Upper lobe of left lung (tissue), 6 donors: ENCODE results near the gene CPSF7. TPM values are rescaled to one million over a fixed set of nuclear protein-coding genes. Genes with fewer than 3 reads are reported as not detected.

Experiments used
- ATAC-seq, 2 donors: fragments of 200-7000 bp; cut with Tn5 transposase; one replicate each; pipeline ENCODE4 v1.9.1; 2022; ENCODE audit warnings: mild to moderate bottlenecking in 2 of 2, moderate library complexity in 2 of 2; ENCODE audit not compliant: low FRiP score in 2 of 2
- DNase-seq, 2 donors: peaks; one replicate each; pipeline ENCODE4 v3.0.0-alpha.2; 2019 to 2020
- H3K27ac ChIP-seq, 4 donors: fragments of 200-600 bp; sonication (generic); one replicate each; pipeline ENCODE4 v1.5.1; 2016 to 2019
- H3K27me3 ChIP-seq, 4 donors: fragments of 200-600 bp; sonication (generic); one replicate each; pipeline ENCODE4 v1.5.1; 2017 to 2019
- H3K36me3 ChIP-seq, 4 donors: fragments of 200-600 bp; sonication (generic); one replicate each; pipeline ENCODE4 v1.5.1; 2016 to 2019
- H3K4me1 ChIP-seq, 4 donors: fragments of 200-600 bp; sonication (generic); one replicate each; pipeline ENCODE4 v1.5.1; 2018 to 2019
- H3K4me3 ChIP-seq, 4 donors: fragments of 200-600 bp; sonication (generic); one replicate each; pipeline ENCODE4 v1.5.1; 2017 to 2019; ENCODE audit warnings: mild to moderate bottlenecking in 2 of 4, moderate library complexity in 1 of 4
- H3K9me3 ChIP-seq, 4 donors: fragments of 200-600 bp; sonication (generic); one replicate each; pipeline ENCODE4 v1.5.1; 2018 to 2019
- CTCF ChIP-seq, 6 experiments: fragments of 450-650 bp in 4 of 6; fragments of 200-600 bp in 2 of 6; sonication (generic) in 2 of 6; IDR thresholded peaks; one replicate each; pipeline ENCODE4 v1.5.1; 2016 to 2019; ENCODE audit warnings: antibody characterized with exemption in 6 of 6
- EP300 ChIP-seq, 4 donors: sonication (generic); formaldehyde crosslinking; IDR thresholded peaks; one replicate each; pipeline ENCODE4 v1.5.1; 2017; ENCODE audit warnings: antibody characterized with exemption in 4 of 4, control low read depth in 2 of 4
- POLR2A ChIP-seq, 4 donors: fragments of 450-650 bp; IDR thresholded peaks; one replicate each; pipeline ENCODE4 v1.5.1; 2016 to 2017; ENCODE audit warnings: antibody characterized with exemption in 4 of 4, mild to moderate bottlenecking in 2 of 4
- POLR2AphosphoS5 ChIP-seq, 2 donors: sonication (generic); formaldehyde crosslinking; IDR thresholded peaks; one replicate each; pipeline ENCODE4 v1.5.1; 2017; ENCODE audit warnings: antibody characterized with exemption in 2 of 2
- WGBS, 2 donors: methylation state at CpG; one replicate each; pipeline ENCODE4 v1.1.5; 2017 to 2018; 5-methylcytosine and 5-hydroxymethylcytosine counted together
- total RNA-seq, 6 donors: library from RNA; depleted of rRNA in 4 of 6; stranded (reverse); fragments of >200 nt in 4 of 6; gene quantifications; one replicate each; pipeline versions ENCODE4 v1.1.0 to v1.2.1, GENCODE V29; 2016 to 2021
- donor health status: DM: no; HTN: no; CAD: no; lungs with moderate emphysema.
- donor health status: DM: no; HTN: yes; CAD: no; lungs with severe emphysema.

The CPSF7 gene
- total RNA-seq, 6 donors from 2014 or later, result 34.5 to 81.7 (median 57.1) TPM

- no peaks in the 10 kb centered on the region for H3K4me1 ChIP-seq
- ATAC-seq, result no peak
- H3K27ac ChIP-seq, result no peak overlapping the region
- H3K27me3 ChIP-seq, result no peaks in the 10 kb centered on the region
- TF ChIP-seq POLR2AphosphoS5 (IDR thresholded peaks at IDR 0.05) (no peak), EP300 (IDR thresholded peaks at IDR 0.05) (no peak), CTCF (IDR thresholded peaks at IDR 0.05) (no peak), POLR2A (IDR thresholded peaks at IDR 0.05) (no peak)
- H3K4me3 ChIP-seq, result no peak overlapping the region
- H3K36me3 ChIP-seq, result peaks cover 6 to 46% (median 28%) of the 10 kb centered on the region in 4 donors
- H3K9me3 ChIP-seq, result no peaks in the 10 kb centered on the region
- WGBS, 2 donors, result 94 to 95% methylated on average over 2 of the region's 2 CpGs
- DNase-seq, result no peak
Observed at GRCh38 chr11:61452825-61453224, 23.1 kb upstream of the CPSF7 start.

DNA sequence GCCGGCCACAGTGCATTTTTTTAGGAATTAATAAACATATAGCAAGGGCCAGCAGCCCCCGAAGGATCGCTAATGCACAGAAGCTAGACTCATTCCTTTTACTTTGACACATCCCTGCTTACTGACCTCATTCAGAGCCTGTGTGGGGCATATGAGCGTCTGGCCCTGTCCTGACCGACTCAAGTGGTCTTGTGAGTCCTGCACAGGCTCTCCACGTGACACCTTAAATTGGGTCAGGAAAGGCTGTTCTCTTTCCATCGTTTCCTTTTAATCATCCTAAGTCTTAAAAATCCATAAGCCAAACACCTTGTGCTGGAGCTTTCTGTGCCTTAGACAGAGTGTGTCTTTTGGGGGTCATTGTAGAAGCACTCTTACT lies 18.8 kb upstream of the CPSF7 start:
- H3K4me3 ChIP-seq, result no peak overlapping the region
- H3K4me1 ChIP-seq, result peaks cover 0 to 7% (median 5%) of the 10 kb centered on the region in 4 donors
- WGBS, 2 donors, result 81% methylated on average over 7 of the region's 7 CpGs
- TF ChIP-seq CTCF (IDR thresholded peaks at IDR 0.05) (no peak), POLR2AphosphoS5 (IDR thresholded peaks at IDR 0.05) (no peak), EP300 (IDR thresholded peaks at IDR 0.05) (no peak)
- no peaks in the 10 kb centered on the region for H3K9me3 ChIP-seq
- no peak overlapping the region for H3K27ac ChIP-seq
- DNase-seq (no peak), ATAC-seq (no peak)
- H3K36me3 ChIP-seq, result peaks cover 6 to 76% (median 48%) of the 10 kb centered on the region in 4 donors
- no peaks in the 10 kb centered on the region for H3K27me3 ChIP-seq

GRCh38 chr11:61447601-61448551 lies 18.1 kb upstream of the CPSF7 start:
- no peak for TF ChIP-seq CTCF (IDR thresholded peaks at IDR 0.05)
- TF ChIP-seq POLR2A (IDR thresholded peaks at IDR 0.05), result no peak
- TF ChIP-seq POLR2AphosphoS5 (IDR thresholded peaks at IDR 0.05), result no peak
- TF ChIP-seq EP300 (IDR thresholded peaks at IDR 0.05), result no peak
- DNase-seq, result no peak
- no peak for ATAC-seq

GRCh38 chr11:61446211-61446651 lies 16.5 kb upstream of the CPSF7 start:
- DNase-seq (peak; percentile 52 to 93), ATAC-seq (peak; percentile 90 to 96)
- H3K4me1 ChIP-seq, result peaks cover 0 to 7% (median 5%) of the 10 kb centered on the region in 4 donors
- H3K27me3 ChIP-seq, result no peaks in the 10 kb centered on the region
- TF ChIP-seq POLR2AphosphoS5 (IDR thresholded peaks at IDR 0.05), result no peak
- peak; percentile 46 to 85 (median 70) for TF ChIP-seq CTCF (IDR thresholded peaks at IDR 0.05)
- H3K4me3 ChIP-seq, result no peak overlapping the region
- 32 to 50% methylated on average over 3 to 7 of the region's 7 CpGs for WGBS, 2 donors
- no peak overlapping the region for H3K27ac ChIP-seq
- peaks cover 6 to 82% (median 42%) of the 10 kb centered on the region in 4 donors for H3K36me3 ChIP-seq
- H3K9me3 ChIP-seq, result no peaks in the 10 kb centered on the region

More at GRCh38 chr11:61447601-61448551, 18.1 kb upstream of the CPSF7 start:
- WGBS, 2 donors, result 81 to 86% methylated on average over 12 of the region's 12 CpGs
- H3K27me3 ChIP-seq, result no peaks in the 10 kb centered on the region
- no peak overlapping the region for H3K27ac ChIP-seq
- peaks cover 6 to 79% (median 45%) of the 10 kb centered on the region in 4 donors for H3K36me3 ChIP-seq
- H3K9me3 ChIP-seq, result no peaks in the 10 kb centered on the region
- peaks cover 0 to 7% (median 5%) of the 10 kb centered on the region in 4 donors for H3K4me1 ChIP-seq
- H3K4me3 ChIP-seq, result no peak overlapping the region
